Astrocyte (in vitro differentiated cells and primary cell): Measurements from ENCODE around the gene OXSR1.

Experiments used
- CTCF ChIP-seq: IDR thresholded peaks from 2 replicates; pipeline ENCODE4 v1.5.1; 2011; ENCODE audit warnings: low read depth, mild to moderate bottlenecking, inconsistent platforms, low read length, moderate library complexity; ENCODE audit not compliant: insufficient read depth
- EZH2 ChIP-seq: IDR thresholded peaks from 2 replicates; pipeline ENCODE4 v1.6.1; 2012; ENCODE audit warnings: mild to moderate bottlenecking, low read length, inconsistent platforms; ENCODE audit not compliant: insufficient read depth

DNA sequence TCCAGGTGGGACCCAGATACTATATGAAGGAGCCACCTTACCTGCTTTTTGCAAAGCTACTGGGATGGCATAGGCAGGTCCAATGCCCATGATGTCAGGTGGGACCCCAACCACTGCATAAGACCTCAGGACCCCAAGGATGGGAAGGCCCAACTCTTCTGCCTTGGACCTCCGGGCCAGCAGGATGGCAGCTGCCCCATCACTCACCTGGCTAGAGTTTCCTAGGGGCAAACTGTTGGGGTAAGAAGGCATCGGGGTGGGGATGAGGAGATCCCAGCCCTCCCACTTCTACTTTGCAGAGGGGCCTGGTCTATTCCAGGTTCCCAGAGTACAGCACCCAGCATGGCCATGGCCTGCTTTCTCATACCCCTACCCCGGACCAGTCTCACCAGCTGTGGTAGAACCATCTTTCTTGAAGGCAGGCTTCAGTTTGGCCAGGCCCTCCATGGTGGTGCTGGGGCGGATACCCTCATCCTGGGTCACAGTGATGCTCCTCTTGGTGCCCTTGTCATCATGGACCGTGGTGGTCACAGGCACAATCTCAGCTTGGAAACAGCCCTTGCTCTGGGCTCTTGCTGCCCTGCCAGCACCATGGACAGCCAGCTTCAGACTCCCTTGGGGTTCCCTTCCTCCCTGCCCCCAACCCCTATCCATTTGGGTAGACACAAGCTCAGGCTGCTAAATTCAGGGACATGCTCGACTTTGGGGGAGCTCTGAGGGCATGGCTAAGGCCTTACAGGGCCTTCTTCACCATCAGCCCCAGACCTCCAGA lies 39.0 kb upstream of the OXSR1 start:
- no peak for TF ChIP-seq CTCF
- TF ChIP-seq EZH2 = no peak
